Right lobe of liver (tissue), 4 donors: ENCODE results near the gene RAPGEF2.

ENCODE experiments used
- POLR2A ChIP-seq: fragments of 450-650 bp; IDR thresholded peaks from one replicate; pipeline ENCODE4 v1.6.1; 2017; ENCODE audit warnings: antibody characterized with exemption, mild to moderate bottlenecking
- TF ChIP-seq, protein P1 (sequence below), 4 donors: fragments of 200-600 bp in 3 of 4; fragments of 450-650 bp in 1 of 4; IDR thresholded peaks; one replicate each; pipeline versions ENCODE4 v1.5.1 to v1.8.0; 2016 to 2022; ENCODE audit warnings: antibody characterized with exemption in 4 of 4, mild to moderate bottlenecking in 2 of 4
- donor health status: DM: no; HTN: no; CAD: no.
- donor health status: DM: no; HTN: no; CAD: no.
- donor health status: DM: no; HTN: yes; CAD: no.

DNA sequence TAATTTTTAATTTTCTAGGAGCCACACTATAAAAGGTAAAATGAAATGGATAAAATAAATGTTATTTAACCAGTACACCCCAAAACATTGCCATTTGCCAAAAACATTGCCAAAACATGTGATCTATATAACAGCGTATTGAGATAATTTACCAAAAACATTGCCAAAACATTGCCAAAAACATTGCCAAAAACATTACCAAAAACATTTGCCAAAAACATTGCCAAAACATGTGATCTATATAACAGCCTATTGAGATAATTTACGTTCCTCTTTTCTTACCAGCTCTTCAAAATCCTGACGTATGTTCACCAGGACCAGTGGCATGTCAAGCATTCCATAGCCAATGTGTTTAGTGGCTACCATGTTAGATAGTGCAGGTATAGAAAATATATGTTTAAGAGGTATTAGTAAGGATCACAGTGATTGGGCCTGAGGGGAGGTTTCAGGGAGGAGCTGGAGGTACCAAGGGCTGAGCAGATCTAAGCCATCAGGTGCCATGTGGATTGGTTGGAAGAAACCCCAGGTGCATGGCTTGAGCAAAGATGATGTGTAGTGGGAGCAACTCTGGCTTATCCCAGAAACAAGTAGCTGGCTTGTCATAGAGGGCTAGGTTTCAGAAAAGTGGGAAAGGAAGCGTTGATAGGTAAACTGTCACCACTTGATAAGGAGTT lies 42.6 kb downstream of the RAPGEF2 start:
- TF ChIP-seq, protein P1, sequence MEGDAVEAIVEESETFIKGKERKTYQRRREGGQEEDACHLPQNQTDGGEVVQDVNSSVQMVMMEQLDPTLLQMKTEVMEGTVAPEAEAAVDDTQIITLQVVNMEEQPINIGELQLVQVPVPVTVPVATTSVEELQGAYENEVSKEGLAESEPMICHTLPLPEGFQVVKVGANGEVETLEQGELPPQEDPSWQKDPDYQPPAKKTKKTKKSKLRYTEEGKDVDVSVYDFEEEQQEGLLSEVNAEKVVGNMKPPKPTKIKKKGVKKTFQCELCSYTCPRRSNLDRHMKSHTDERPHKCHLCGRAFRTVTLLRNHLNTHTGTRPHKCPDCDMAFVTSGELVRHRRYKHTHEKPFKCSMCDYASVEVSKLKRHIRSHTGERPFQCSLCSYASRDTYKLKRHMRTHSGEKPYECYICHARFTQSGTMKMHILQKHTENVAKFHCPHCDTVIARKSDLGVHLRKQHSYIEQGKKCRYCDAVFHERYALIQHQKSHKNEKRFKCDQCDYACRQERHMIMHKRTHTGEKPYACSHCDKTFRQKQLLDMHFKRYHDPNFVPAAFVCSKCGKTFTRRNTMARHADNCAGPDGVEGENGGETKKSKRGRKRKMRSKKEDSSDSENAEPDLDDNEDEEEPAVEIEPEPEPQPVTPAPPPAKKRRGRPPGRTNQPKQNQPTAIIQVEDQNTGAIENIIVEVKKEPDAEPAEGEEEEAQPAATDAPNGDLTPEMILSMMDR (IDR thresholded peaks at IDR 0.05) = no peak
- no peak for TF ChIP-seq POLR2A
